Occipital lobe (tissue), 2 donors: ENCODE data around the gene MAP4K5. TPM values are rescaled to one million over a fixed set of nuclear protein-coding genes. Genes with fewer than 3 reads are reported as not detected.

Source experiments
- small RNA-seq: library from RNA; depleted of rRNA; stranded (forward); fragments of <200 nt; gene quantifications from one replicate; pipeline ENCODE3, GENCODE V24; 2014
- total RNA-seq: library from RNA; depleted of rRNA; stranded (reverse); fragments of >200 nt; gene quantifications from one replicate; pipeline ENCODE4 v1.2.3, GENCODE V29; 2014

MAP4K5 gene
- total RNA-seq, 1 donor from 2014 or later: 148 TPM

Small RNAs within 50 kb of the gene (small RNA-seq; reads per million reads assigned to genes)
- gene RF00019: not detected
- gene SNRPGP1: not detected

Other genes with a start within 250 kb of the MAP4K5 start
- gene L2HGDH, start 220.3 kb downstream of the MAP4K5 start, total RNA-seq: 18.6 TPM
- 15.9 TPM for gene DMAC2L, start 220.2 kb downstream of the MAP4K5 start, total RNA-seq
- 17.5 TPM for gene CDKL1, start 135.7 kb downstream of the MAP4K5 start, total RNA-seq
- 99.8 TPM for gene ATL1, start 27.6 kb upstream of the MAP4K5 start, total RNA-seq
- 39.5 TPM for gene SAV1, start 135.7 kb upstream of the MAP4K5 start, total RNA-seq